HEK293T (cell line): Measurements from ENCODE around the gene BDKRB1.

Experiments used
- CTBP1 ChIP-seq: fragments of 450-650 bp; IDR thresholded peaks from 2 replicates; pipeline ENCODE4 v1.6.1; 2016; ENCODE audit warnings: borderline replicate concordance
- ELF4 ChIP-seq: fragments of 450-650 bp; IDR thresholded peaks from 2 replicates; pipeline ENCODE4 v1.6.1; 2017; ENCODE audit warnings: antibody characterized with exemption
- FOXM1 ChIP-seq: fragments of 450-650 bp; IDR thresholded peaks from 2 replicates; pipeline ENCODE4 v1.6.1; 2017; ENCODE audit warnings: mild to moderate bottlenecking, borderline replicate concordance
- L3MBTL2 ChIP-seq: fragments of 450-650 bp; conservative IDR thresholded peaks from 2 replicates; pipeline ENCODE4 v1.6.1; 2016; ENCODE audit warnings: mild to moderate bottlenecking
- PKNOX1 ChIP-seq: fragments of 450-650 bp; IDR thresholded peaks from 2 replicates; pipeline ENCODE4 v1.6.1; 2016
- SUZ12 ChIP-seq: fragments of 450-650 bp; IDR thresholded peaks from 2 replicates; pipeline ENCODE4 v1.6.1; 2016; ENCODE audit warnings: mild to moderate bottlenecking
- TARDBP ChIP-seq: fragments of 450-650 bp; IDR thresholded peaks from 2 replicates; pipeline ENCODE4 v1.6.1; 2016

DNA sequence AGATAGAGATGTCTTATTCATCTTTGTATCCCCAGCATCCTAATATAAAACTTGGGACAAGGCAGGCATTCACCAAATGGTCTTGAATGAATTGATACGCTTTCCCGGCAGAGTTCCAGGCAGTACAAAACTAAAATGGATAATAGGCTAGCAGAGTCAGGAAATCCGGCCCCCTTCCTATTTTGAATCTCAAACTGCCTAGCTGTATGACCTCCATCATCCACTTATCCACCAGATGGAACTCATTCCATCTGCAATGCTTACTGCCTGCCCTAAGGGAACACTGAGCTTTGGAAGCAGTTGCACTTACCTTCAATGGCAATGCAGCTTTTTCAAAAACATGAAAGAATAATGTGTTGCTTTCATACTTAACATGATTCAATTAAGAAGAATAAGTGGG, 43.4 kb downstream of the BDKRB1 start:
- TF ChIP-seq L3MBTL2 (no peak), CTBP1 (no peak), TARDBP (no peak), FOXM1 (no peak), ELF4 (no peak), SUZ12 (no peak), PKNOX1 (no peak)
